Brain pericyte (primary cell): ENCODE results near the gene SCN1A.

Experiments
- DNase-seq: peaks from one replicate; pipeline ENCODE4 v3.0.0-alpha.2; 2012; ENCODE audit warnings: low read depth, low spot score

SCN1A gene

GRCh38 chr2:166081852-166082251 is 46.0 kb downstream of the SCN1A start:
- no peak for DNase-seq

DNA sequence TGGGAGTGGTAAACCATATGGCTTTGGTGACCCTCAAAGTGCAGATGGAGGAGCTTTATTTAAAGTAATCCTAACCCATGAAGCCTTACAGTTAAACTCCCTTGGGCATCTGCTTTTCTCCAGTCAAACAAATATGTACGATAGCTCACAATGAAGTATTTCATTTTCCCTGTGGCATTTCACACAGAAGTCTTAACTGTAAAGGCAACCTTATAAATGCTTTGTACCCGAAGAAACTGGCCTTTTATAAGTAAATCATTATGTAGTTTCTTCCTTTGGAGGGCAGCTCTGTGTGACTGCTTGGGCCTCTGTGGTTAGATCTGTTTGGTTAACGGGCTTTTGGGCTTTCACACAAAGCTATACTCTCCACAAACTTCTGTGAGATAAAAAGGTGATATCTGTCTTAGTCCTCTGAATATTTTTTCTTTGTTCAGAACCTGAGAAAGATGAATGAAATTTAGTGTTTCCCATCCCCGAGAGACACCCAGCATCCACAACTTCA is 46.6 kb downstream of the SCN1A start:
- DNase-seq, result no peak

DNA sequence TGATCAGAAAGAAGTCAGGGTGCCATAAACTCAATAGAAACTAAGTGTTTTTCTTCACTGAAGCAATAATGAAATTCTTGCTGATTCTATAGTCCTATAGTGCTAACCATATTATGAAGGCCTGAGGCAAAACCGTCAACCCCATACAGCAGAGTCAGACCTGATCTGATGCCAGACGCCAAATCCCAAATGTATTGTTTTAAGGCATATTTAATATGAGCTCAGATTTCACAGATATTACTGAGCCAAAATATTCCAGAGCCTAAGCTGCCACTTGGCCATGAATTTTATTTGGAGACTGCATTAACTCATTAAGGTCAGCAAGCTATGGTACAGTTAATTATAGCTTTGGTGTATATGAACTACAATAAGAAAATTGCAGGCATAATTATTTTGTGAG is 53.4 kb downstream of the SCN1A start:
- no peak for DNase-seq

DNA sequence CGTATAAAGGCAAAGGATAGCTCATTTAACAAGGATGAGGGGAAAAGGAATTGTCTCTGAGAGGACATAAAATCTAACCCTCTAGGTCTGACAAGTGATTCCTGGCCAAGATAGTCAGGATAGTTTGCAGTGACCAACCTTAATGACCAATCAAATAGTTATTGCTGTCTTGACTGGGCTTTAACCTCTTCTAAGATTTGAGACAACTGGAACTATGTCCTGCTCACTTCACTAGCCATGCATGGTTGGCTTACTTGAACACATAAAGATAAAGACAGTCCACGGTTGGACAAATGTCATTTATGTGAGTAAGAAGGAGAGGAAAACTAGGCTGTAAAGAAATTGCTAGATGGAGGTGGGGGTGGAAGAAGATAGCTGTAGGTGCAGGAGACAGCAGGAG is 53.8 kb downstream of the SCN1A start:
- DNase-seq, result no peak

DNA sequence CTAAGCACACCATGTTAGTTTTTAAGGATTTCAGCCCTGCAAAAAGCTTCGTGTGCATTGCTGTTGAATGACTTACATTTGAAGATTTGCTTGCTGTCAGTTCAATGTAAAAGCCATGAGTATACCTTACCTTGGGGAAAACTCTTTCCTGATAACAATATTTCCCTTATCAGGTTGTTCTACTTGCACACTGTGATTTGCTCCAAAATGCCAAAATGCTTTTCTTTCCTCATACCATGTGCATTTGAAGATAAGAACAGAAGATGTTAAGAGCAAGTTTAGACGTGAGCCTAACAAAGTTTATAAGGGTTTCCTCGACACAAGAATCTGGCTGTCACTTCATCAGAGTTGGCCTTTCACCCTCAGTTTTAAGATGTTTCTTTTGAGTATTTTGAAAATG is 57.6 kb downstream of the SCN1A start:
- DNase-seq, result no peak

DNA sequence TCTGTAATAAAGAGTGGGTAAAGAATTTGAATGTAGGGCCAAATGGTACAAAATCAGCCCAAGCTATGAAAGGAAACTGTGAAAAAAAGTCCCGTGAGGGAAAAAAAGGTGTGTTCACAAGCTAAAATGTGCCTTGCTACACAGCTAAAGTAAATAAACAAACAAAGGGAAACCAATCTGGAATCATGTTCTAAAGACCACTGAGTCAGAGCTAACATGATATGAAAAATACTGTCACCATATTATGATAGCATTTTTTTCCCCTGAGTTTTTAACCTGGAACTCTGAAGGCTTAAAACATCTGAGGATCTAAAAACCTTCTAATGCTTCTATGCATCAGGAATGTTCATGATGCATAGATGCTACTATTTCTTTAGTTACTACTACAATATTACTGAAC is 58.8 kb downstream of the SCN1A start:
- no peak for DNase-seq

DNA sequence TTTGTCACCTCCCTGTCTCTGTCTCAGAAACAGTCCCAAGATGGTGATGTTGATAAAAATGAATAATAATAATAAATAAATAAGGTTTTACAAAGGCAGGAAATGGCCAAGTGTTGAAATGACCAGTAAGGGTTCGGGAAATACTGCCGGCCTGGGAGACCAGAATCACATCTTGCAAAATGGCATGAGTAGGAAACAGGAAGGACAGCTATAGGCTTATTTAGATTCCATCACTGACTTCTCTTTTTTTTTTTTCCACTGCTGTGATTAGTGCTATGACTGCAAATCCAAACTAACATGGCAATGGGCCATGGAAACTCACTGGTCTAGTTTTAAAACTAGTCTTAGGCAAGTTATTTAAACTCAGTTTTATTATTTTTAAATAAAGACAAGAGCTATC is 60.6 kb downstream of the SCN1A start:
- DNase-seq, result no peak

DNA sequence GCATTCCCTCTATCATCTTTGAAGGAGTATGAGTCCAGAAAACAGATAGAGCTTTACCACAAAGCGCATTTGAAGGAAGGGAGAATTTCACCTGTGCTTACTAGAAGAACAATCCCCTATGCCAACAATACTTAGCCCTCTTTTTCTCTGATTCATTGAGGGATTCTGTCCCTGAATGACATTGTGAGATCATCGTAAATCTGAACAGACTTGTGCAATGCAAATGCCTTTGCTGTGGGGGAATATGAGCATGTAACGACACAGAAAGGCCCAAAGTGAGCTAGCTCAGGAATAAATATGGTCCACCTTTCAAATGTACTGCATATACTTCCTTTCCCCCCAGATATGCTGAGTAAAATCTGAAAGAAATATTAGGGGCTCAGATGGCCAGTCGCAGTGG is 67.6 kb downstream of the SCN1A start:
- DNase-seq, result no peak

- no peak for DNase-seq
These were observed 70.3 kb downstream of the SCN1A start for GRCh38 chr2:166057370-166058164.

GRCh38 chr2:166044853-166045483 is 82.9 kb downstream of the SCN1A start:
- DNase-seq, result no peak

- no peak for DNase-seq
These were observed 84.9 kb downstream of the SCN1A start for GRCh38 chr2:166042768-166043390.

DNA sequence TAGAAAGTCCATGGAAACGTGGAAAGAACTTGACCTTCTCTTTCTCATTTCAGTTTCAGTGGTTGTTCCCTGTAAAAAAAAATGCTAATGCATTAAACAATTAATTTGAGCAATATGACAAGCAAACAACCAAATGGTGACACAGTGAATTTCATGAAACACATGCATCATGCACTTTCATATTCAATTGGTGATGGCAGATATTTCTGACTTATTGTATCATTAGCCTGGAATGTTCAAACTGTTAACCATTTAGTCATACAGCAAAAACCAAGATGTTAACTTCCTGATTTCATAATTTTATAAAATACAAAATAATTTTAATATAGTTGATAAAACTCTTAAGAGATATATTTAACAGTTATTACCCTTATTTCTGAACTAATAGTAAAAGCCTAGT is 85.5 kb downstream of the SCN1A start:
- no peak for DNase-seq

- no peak for DNase-seq
These were observed 86.2 kb downstream of the SCN1A start for GRCh38 chr2:166041613-166042012.

DNA sequence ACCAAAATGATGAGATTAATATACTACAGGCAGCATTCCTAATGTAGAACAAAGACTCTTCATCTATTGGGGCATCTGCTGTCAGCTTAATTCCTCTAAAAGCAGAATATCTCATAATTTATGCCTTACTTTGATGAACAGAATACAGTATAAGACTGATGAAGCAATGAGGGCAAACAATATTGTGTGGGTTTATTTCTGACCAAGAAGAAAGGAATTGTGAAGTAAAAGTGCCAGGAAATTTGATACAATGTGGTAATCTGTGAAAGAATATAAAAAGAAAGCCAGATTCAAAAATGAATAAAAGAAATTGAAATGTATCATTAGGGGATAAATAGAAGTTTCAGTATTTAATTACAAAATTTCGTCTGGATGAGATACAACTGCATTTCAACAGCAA is 95.5 kb downstream of the SCN1A start:
- no peak for DNase-seq

DNA sequence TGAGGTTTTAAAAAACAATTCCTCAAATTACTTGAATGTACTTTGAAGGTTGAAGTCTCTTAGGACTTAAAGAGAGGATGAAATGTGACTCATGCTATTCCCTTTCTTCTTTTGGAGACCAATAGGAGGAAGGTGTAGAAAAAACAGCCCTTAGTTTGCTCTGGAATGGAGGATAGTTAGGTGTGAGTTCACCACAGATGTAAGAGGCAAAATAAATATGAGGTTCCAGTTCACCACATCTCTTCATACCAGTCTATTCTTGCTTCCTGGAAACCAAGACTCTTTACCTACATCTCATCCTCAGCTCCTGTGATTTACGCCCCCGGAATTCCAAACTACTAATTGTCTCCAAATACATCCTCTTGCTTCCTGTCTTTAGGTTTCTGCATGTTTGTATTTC is 96.8 kb downstream of the SCN1A start:
- no peak for DNase-seq

- no peak for DNase-seq
These were observed 102.5 kb downstream of the SCN1A start for GRCh38 chr2:166025313-166025712.

- DNase-seq, result no peak
These were observed 110.6 kb downstream of the SCN1A start for GRCh38 chr2:166017208-166017607.

- no peak for DNase-seq
These were observed 113.9 kb downstream of the SCN1A start for GRCh38 chr2:166013878-166014277.

GRCh38 chr2:166011660-166012059 is 116.2 kb downstream of the SCN1A start:
- no peak for DNase-seq

- DNase-seq, result no peak
These were observed 127.4 kb downstream of the SCN1A start for GRCh38 chr2:166000401-166000800.

GRCh38 chr2:165990846-165991245 is 137.0 kb downstream of the SCN1A start:
- DNase-seq, result no peak

DNA sequence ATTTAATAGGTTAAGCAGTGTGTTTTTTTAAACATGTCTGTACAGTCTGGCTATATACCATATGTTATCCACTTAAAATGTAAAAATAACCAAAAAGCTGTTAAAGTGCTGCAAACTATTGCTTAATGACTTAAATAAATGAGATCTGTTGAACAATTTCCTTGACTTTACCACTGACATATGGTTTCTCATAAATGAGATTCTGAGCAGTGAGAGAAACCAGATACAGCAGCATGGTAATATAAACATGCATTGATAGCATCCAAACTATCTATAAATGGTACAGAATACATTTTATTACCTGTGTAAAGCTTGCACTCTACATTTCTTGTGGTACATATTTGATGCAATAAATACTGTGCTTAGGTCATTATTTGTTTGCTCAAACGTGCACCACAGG is 138.0 kb downstream of the SCN1A start:
- DNase-seq, result no peak

DNA sequence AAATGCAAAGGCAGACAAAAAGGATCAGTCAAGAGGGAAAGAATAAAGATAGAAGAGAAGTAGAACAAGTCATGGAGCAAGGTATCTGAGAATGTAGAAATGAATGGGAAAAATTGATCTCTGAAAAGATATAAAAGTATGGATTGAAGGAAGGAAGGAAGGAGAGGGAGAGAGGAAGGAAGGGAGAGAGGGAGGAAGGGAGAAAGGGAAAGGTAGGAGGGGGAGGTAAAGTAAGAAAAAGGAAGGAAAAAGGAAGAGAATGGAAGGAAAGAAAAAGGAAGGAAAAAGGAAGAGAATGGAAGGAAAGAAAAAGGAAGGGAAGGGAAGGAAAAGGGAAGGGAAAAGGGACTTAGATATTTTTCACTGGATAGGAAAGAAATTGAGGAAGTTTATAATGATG is 142.7 kb downstream of the SCN1A start:
- DNase-seq, result no peak
